GM21360 (cell line): ENCODE measurements around the gene FBXL16.
A peak's percentile ranks its signal among the peaks of the same experiment; 100 is the strongest.

Experiments
- ATAC-seq: cut with Tn5 transposase; IDR thresholded peaks from one replicate; pipeline ENCODE4 v1.9.1; 2021; ENCODE audit warnings: mild to moderate bottlenecking, moderate library complexity; ENCODE audit not compliant: unreplicated experiment

FBXL16 gene

GRCh38 chr16:666572-666971, 39.0 kb downstream of the FBXL16 start:
- no peak for ATAC-seq

GRCh38 chr16:662597-662996, 43.0 kb downstream of the FBXL16 start:
- no peak for ATAC-seq

GRCh38 chr16:662095-662494, 43.5 kb downstream of the FBXL16 start:
- no peak for ATAC-seq

GRCh38 chr16:661184-661821, 44.3 kb downstream of the FBXL16 start:
- no peak for ATAC-seq

GRCh38 chr16:660459-661183, 45.0 kb downstream of the FBXL16 start:
- ATAC-seq, result peak; percentile 50

- ATAC-seq, result no peak
Measured at GRCh38 chr16:660132-660458, 45.5 kb downstream of the FBXL16 start.

GRCh38 chr16:659618-660017, 46.0 kb downstream of the FBXL16 start:
- ATAC-seq, result no peak

GRCh38 chr16:658679-659571, 46.7 kb downstream of the FBXL16 start:
- no peak for ATAC-seq

- ATAC-seq, result no peak
Measured at GRCh38 chr16:657487-657886, 48.1 kb downstream of the FBXL16 start.

- ATAC-seq, result no peak
Measured at GRCh38 chr16:654034-654433, 51.6 kb downstream of the FBXL16 start.

GRCh38 chr16:652454-653305, 52.9 kb downstream of the FBXL16 start:
- ATAC-seq, result no peak

- no peak for ATAC-seq
Measured at GRCh38 chr16:651844-652243, 53.8 kb downstream of the FBXL16 start.

- no peak for ATAC-seq
Measured at GRCh38 chr16:649631-650030, 56.0 kb downstream of the FBXL16 start.

- peak; percentile 69 for ATAC-seq
Measured at GRCh38 chr16:648781-649589, 56.6 kb downstream of the FBXL16 start, which contains the start of gene WDR90. WDR90 (plus strand) TSS chr16:649365; CDS start chr16:649417, 52 bp downstream.

- no peak for ATAC-seq
Measured at GRCh38 chr16:648071-648780, 57.4 kb downstream of the FBXL16 start.

GRCh38 chr16:647173-647902, 58.3 kb downstream of the FBXL16 start:
- ATAC-seq, result no peak

- ATAC-seq, result no peak
Measured at GRCh38 chr16:646679-647172, 58.9 kb downstream of the FBXL16 start.
